NB4 (cell line): ENCODE measurements around the gene ANKLE1.

Experiments used
- DNase-seq: peaks from one replicate; pipeline ENCODE4 v3.0.0; 2010; ENCODE audit warnings: low read depth
- H3K4me3 ChIP-seq: one replicate; pipeline ENCODE4 v1.5.1; 2011; ENCODE audit warnings: mild to moderate bottlenecking, low read depth, low read length, moderate library complexity
- CTCF ChIP-seq: IDR thresholded peaks from one replicate; pipeline ENCODE4 v1.5.1; 2012; ENCODE audit warnings: low read depth, low read length
- MYC ChIP-seq: IDR thresholded peaks from 2 replicates; pipeline ENCODE4 v1.6.1; 2011; ENCODE audit warnings: low read depth, low read length
- POLR2A ChIP-seq: IDR thresholded peaks from 2 replicates; pipeline ENCODE4 v1.6.1; 2011; ENCODE audit warnings: mild to moderate bottlenecking; ENCODE audit not compliant: insufficient read length; ENCODE audit errors: extremely low read depth
- TF ChIP-seq, protein P1 (sequence below): IDR thresholded peaks from 2 replicates; pipeline ENCODE4 v1.6.1; 2011; ENCODE audit warnings: low read depth, low read length

The ANKLE1 gene

GRCh38 chr19:17281391-17282304, at the start of gene ANKLE1:
Gene ANKLE1, plus strand, starts transcription at chr19:17281901. Its CDS starts 20 bp downstream, at chr19:17281921.
- DNase-seq = peak; percentile 89
- H3K4me3 ChIP-seq = peak within 1 kb of the TSS; percentile 90
- TF ChIP-seq POLR2A = peak; percentile 55
- TF ChIP-seq, protein P1, sequence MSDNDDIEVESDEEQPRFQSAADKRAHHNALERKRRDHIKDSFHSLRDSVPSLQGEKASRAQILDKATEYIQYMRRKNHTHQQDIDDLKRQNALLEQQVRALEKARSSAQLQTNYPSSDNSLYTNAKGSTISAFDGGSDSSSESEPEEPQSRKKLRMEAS = peak; percentile 90
- TF ChIP-seq CTCF = no peak
- peak; percentile 94 for TF ChIP-seq MYC

DNA sequence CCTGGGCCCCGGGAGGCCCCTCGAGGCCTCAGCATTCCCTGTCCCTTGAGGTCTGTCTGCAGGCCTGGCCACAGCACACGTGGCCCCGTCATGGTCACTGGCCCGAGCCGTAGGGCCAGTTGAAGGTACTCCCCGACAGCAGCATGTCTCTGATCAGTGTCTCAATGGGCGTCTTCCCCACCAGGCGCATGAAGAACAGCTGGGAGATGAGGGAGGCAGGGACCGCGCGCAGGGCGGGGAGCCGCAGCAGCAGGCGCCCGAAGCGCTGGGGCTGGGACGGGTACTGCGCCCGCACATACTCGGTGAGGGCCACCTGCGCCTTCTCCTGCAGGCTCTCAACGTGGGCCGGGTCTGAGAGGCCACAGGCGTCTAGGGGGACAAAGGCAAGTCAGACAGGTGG, 49.4 kb upstream of the ANKLE1 start:
- no peak for DNase-seq
- no peak overlapping the region for H3K4me3 ChIP-seq
- TF ChIP-seq, protein P1 = no peak
- TF ChIP-seq MYC (no peak), POLR2A (no peak), CTCF (no peak)

DNA sequence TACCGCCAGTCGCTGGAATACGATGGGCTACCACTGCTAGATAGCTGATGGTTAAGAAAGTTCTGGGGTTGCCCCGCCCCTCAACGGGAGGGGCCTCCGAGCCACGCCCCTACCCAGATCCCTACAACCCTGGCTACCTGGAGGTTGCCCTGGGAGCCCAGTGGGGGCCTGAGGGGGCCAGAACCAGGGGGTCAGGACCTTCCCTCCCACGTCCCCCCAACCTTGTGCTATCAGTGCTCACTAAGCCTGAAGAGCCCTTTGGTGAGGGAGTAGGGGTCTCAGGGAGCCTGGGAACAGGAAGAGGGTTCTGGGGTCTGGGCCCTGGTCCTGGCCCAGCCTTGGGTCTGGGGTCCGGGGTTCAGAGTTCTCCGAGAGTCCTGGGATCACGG, 46.8 kb upstream of the ANKLE1 start:
- DNase-seq = peak; percentile 74

DNA sequence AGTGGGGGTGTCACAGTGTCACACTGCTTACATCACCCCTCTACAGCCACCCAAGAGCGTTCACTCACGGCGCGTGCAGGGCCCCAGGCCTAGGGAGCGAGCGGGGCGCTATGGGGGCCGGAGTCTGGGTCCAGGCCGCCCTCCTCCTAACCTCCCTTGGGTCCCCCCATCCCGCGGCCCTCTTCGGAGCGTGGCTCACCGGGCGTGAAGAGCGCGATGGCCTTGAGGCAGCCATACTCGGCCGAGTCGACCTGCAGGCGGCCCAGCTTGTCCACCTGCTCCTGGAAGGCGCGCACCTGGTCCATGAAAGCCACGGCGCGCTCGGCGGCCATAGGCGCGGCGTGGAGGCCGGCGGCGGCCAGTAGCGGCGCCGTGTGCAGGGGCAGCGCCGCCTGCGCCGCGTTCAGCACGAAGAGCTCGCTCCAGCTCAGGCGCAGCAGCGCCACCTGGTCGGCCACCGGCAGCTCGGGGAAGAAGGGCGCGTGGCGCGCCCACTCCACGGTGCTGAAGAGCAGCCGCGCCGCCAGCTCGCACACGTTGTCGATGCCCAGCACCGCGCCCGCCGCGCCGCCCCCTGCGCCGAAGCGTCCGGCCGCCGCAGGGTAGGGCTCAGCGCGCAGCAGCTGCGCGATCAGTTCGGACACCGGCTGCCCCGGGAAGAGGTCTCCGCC, 46.3 kb upstream of the ANKLE1 start:
- TF ChIP-seq CTCF (peak; percentile 31), MYC (peak; percentile 83), POLR2A (peak; percentile 1)
- TF ChIP-seq, protein P1 = peak; percentile 78
- H3K4me3 ChIP-seq = peak overlapping the region; percentile 70
- DNase-seq = peak; percentile 84

More for the DNA sequence above, 46.8 kb upstream of the ANKLE1 start:
- peak overlapping the region; percentile 70 for H3K4me3 ChIP-seq
- TF ChIP-seq POLR2A = peak; percentile 29
- TF ChIP-seq, protein P1 = no peak

DNA sequence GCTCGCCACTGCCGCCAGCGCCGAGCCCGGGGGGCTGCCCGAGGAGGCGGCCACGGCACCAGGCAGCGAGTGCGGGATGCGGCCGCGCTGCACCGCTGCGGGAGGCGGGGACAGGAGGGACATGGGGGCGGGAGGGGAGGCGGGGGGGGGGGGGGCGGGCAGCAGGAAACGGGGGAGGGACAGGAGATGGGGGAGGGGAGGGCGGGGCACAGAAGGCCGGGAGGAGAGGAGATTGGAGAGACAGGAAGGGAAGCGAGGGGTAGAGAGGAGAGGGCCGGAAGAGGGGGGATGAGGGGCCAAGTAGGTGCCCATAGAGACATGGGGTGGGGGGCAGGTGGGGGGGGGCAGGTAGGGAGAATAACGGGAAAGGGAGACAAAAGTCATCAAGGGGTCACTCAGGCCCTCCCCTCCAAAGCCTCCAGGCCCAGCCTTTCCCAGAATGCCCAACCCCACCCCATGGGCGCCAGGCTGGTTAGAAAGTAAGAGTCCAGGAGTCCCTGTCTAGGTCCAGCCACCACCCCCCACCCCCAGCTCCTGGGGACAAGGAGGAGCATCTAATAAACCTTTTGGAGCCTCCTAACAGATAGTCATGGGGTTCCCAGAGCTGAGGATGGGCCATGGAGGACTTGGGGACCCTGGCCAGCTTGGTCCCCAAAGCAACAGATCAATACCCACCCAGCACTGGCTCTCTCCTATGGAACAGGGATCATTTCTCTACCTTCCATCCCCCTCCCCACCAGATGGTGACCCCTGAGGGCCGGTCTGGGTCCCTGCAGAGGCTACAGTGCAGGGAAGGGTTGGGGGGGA, 45.5 kb upstream of the ANKLE1 start:
- H3K4me3 ChIP-seq = peak overlapping the region; percentile 70

DNA sequence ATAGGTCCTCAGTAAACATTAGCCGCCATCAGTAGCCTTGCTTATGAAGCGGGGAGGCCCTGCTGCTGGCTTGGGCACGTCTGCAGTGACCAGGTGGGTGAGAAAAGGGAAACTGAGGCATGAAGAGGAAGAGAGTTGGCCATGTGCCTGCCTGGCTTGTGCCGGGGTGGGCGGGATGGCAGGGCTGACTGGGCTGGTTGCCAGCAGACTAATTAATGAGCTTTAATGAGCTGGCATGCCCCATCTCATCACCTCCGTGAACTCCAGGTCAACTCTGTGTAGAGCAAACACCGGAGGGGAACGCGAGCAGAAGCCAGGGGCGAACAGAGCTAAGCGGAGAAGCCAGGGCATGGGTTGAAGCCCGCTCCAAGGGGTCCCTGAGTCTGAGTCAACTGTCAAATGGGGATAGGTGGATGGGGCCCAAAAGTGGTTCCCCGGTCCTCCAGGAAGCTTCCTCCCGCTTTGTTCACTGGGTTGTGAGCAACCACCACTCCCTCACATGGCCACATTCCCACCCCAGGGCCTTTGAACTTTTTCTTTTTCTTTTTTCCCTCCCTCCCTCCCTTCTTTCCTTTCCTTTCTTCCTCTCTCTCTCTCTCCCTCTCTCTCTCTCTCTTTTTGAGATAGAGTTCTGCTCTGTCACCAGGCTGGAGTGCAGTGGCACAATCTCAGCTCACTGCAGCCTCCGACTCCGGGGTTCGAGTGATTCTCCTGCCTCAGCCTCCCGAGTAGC, 44.7 kb upstream of the ANKLE1 start:
- no peak overlapping the region for H3K4me3 ChIP-seq
- no peak for DNase-seq
- TF ChIP-seq, protein P1 = no peak
- TF ChIP-seq MYC (no peak), CTCF (no peak), POLR2A (no peak)

More for the DNA sequence above, 45.5 kb upstream of the ANKLE1 start:
- TF ChIP-seq, protein P1 = no peak
- peak; percentile 31 for TF ChIP-seq POLR2A
- peak; percentile 79 for DNase-seq
